ENCODE data around the gene DHFR. TPM values are rescaled to one million over a fixed set of nuclear protein-coding genes. Genes with fewer than 3 reads are reported as not detected.
"Not testable (repeated sequence)": the region's sequence is repeated elsewhere in the genome, so short reads cannot be mapped to it uniquely, and the experiment has no call there.

Gene DHFR
- total RNA-seq, 1 experiment from 2014 or later = 72.2 TPM

GRCh38 chr5:80584770-80585169 is 70.0 kb downstream of the DHFR start:
- no peak overlapping the region for H3K18ac ChIP-seq (ENCODE audit: insufficient read length, low read depth, low read length)
- no peak overlapping the region for H2BK5ac ChIP-seq (ENCODE audit: insufficient read length, low read length)
- no peak overlapping the region for H4K8ac ChIP-seq (replicated peaks; ENCODE audit: insufficient read length, low read depth, low read length)
- Mint-ChIP-seq H3K4me1 (0 out of 4 replicates have a peak, but pooled peaks cover 0 to under 1% of the 10 kb centered on the region in 2 experiments), H3K36me3 (ENCODE audit: insufficient read depth in 1 of 3, low read depth in 3 of 3) (no peaks in the 10 kb centered on the region), H3K4me3 (no peak overlapping the region), H3K27ac (no peak overlapping the region), H3K9me3 (peaks cover 0 to 2% of the 10 kb centered on the region in 2 experiments; a peak in 1 of 5 replicates), H3K27me3 (ENCODE audit: low read depth) (peaks cover 3% of the 10 kb centered on the region; the same call in 1 of the 2 replicates)
- H3K79me1 ChIP-seq (ENCODE audit: insufficient read depth, low read depth, low read length, poor library complexity, severe bottlenecking) = no peaks in the 10 kb centered on the region
- no peak overlapping the region for H3K4ac ChIP-seq (ENCODE audit: low read depth, low read length)
- no CpG with 5 or more reads among the region's 6 CpGs for WGBS (ENCODE audit: extremely low coverage, insufficient read length, low lambda C conversion rate)
- no peaks in the 10 kb centered on the region for H3K23me2 ChIP-seq (ENCODE audit: insufficient read length, low read depth, low read length, poor library complexity, severe bottlenecking)
- H3K27ac ChIP-seq (ENCODE audit: insufficient read length, low read depth, low read length) = no peak overlapping the region
- no peaks in the 10 kb centered on the region for H3K27me3 ChIP-seq (ENCODE audit: insufficient read depth, low read length)
- H3K9ac ChIP-seq (ENCODE audit: extremely low read depth, insufficient read length, low read length) = no peak overlapping the region
- H2AFZ ChIP-seq (ENCODE audit: low read length) = no peak overlapping the region
- H4K91ac ChIP-seq (ENCODE audit: insufficient read length, low read depth, low read length) = no peak overlapping the region
- no peak overlapping the region for H3K14ac ChIP-seq (ENCODE audit: insufficient read depth, low read length)
- H3T11ph ChIP-seq (ENCODE audit: low read length) = no peak overlapping the region
- no peaks in the 10 kb centered on the region for H3K4me1 ChIP-seq (ENCODE audit: insufficient read depth, low read length)
- H2BK120ac ChIP-seq (ENCODE audit: low read depth, low read length, poor library complexity, severe bottlenecking) = no peak overlapping the region
- no peak for DNase-seq
- H2AK5ac ChIP-seq (ENCODE audit: insufficient read length, low read length) = no peak overlapping the region
- H4K20me1 ChIP-seq (ENCODE audit: control insufficient read depth, insufficient read depth, insufficient read length) = no peaks in the 10 kb centered on the region
- TF ChIP-seq CTCF (conservative IDR thresholded peaks at IDR 0.05) = no peak
- H2BK12ac ChIP-seq (ENCODE audit: insufficient read length, low read depth, low read length) = no peak overlapping the region
- no peak overlapping the region for H4K5ac ChIP-seq (ENCODE audit: insufficient read length, low read depth, low read length)
- no peak overlapping the region for H2BK20ac ChIP-seq (ENCODE audit: low read depth, low read length, poor library complexity, severe bottlenecking)
- H3K4me2 ChIP-seq (ENCODE audit: insufficient read depth, insufficient read length, low read length) = no peak overlapping the region
- no peaks in the 10 kb centered on the region for H3K9me3 ChIP-seq (ENCODE audit: control insufficient read depth, low read depth, low read length)
- no peak overlapping the region for H2BK15ac ChIP-seq (ENCODE audit: low read depth, low read length)
- no peaks in the 10 kb centered on the region for H3K79me2 ChIP-seq (ENCODE audit: insufficient read depth, low read length)
- H3K23ac ChIP-seq (ENCODE audit: insufficient read length, low read depth, low read length) = no peak overlapping the region
- no peak overlapping the region for H3K56ac ChIP-seq (ENCODE audit: insufficient read length, low read depth, low read length)

GRCh38 chr5:80580291-80580690 is 74.5 kb downstream of the DHFR start:
- not testable (repeated sequence) for H3K4ac ChIP-seq (ENCODE audit: low read depth, low read length); H3K4me3 Mint-ChIP-seq; H4K91ac ChIP-seq (ENCODE audit: insufficient read length, low read depth, low read length); H3K4me1 ChIP-seq (ENCODE audit: insufficient read depth, low read length); H3K9me3 Mint-ChIP-seq; H4K5ac ChIP-seq (ENCODE audit: insufficient read length, low read depth, low read length); H3K56ac ChIP-seq (ENCODE audit: insufficient read length, low read depth, low read length); H3K14ac ChIP-seq (ENCODE audit: insufficient read depth, low read length); H3K4me1 Mint-ChIP-seq; H3K23me2 ChIP-seq (ENCODE audit: insufficient read length, low read depth, low read length, poor library complexity, severe bottlenecking); H3K27me3 ChIP-seq (ENCODE audit: insufficient read depth, low read length); H2BK12ac ChIP-seq (ENCODE audit: insufficient read length, low read depth, low read length); H3K27ac ChIP-seq (ENCODE audit: insufficient read length, low read depth, low read length); H2BK15ac ChIP-seq (ENCODE audit: low read depth, low read length); H3K23ac ChIP-seq (ENCODE audit: insufficient read length, low read depth, low read length); H3K9ac ChIP-seq (ENCODE audit: extremely low read depth, insufficient read length, low read length); H4K8ac ChIP-seq (replicated peaks; ENCODE audit: insufficient read length, low read depth, low read length); H3K18ac ChIP-seq (ENCODE audit: insufficient read length, low read depth, low read length); H2BK20ac ChIP-seq (ENCODE audit: low read depth, low read length, poor library complexity, severe bottlenecking); H3K27ac Mint-ChIP-seq; H3K79me1 ChIP-seq (ENCODE audit: insufficient read depth, low read depth, low read length, poor library complexity, severe bottlenecking); DNase-seq; H3K9me3 ChIP-seq (ENCODE audit: control insufficient read depth, low read depth, low read length); H3K36me3 Mint-ChIP-seq (ENCODE audit: insufficient read depth in 1 of 3, low read depth in 3 of 3); H3T11ph ChIP-seq (ENCODE audit: low read length); H4K20me1 ChIP-seq (ENCODE audit: control insufficient read depth, insufficient read depth, insufficient read length); H2BK120ac ChIP-seq (ENCODE audit: low read depth, low read length, poor library complexity, severe bottlenecking); H2AFZ ChIP-seq (ENCODE audit: low read length); H3K4me2 ChIP-seq (ENCODE audit: insufficient read depth, insufficient read length, low read length); H2BK5ac ChIP-seq (ENCODE audit: insufficient read length, low read length); H2AK5ac ChIP-seq (ENCODE audit: insufficient read length, low read length); H3K79me2 ChIP-seq (ENCODE audit: insufficient read depth, low read length)
- no CpG with 5 or more reads among the region's 3 CpGs for WGBS (ENCODE audit: extremely low coverage, insufficient read length, low lambda C conversion rate)
- peaks cover 19% of the 10 kb centered on the region for H3K27me3 Mint-ChIP-seq (ENCODE audit: low read depth)
